ENCODE measurements around the gene ZNF516. TPM values are rescaled to one million over a fixed set of nuclear protein-coding genes. Genes with fewer than 3 reads are reported as not detected.

ZNF516 gene
- polyA plus RNA-seq, 3 donors = 35.0 to 37.2 (median 37.2) TPM

- no peak for DNase-seq (ENCODE audit: low read depth in 3 of 3, low spot score in 2 of 3)
These were observed 109.0 kb downstream of the ZNF516 start for GRCh38 chr18:76386071-76386470.

DNA sequence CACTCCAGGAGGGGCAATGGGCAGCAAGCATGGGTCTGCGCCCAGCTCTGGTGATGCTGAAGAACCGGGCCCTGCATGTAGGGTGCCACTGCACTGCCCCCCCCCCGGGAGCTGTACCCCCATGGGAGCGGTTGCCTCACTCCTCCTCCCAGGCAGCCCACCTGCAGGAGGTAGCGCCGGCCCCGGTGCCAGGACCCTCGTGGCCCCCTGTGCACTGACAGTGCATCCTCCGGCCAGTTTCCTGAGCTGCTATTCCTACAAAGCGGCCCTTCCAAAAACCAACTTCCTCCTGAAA is 109.4 kb downstream of the ZNF516 start:
- no peak for DNase-seq (ENCODE audit: low read depth in 3 of 3, low spot score in 2 of 3)

- DNase-seq (ENCODE audit: low read depth in 3 of 3, low spot score in 2 of 3) = no peak
These were observed 110.0 kb downstream of the ZNF516 start for GRCh38 chr18:76384861-76385680.

DNA sequence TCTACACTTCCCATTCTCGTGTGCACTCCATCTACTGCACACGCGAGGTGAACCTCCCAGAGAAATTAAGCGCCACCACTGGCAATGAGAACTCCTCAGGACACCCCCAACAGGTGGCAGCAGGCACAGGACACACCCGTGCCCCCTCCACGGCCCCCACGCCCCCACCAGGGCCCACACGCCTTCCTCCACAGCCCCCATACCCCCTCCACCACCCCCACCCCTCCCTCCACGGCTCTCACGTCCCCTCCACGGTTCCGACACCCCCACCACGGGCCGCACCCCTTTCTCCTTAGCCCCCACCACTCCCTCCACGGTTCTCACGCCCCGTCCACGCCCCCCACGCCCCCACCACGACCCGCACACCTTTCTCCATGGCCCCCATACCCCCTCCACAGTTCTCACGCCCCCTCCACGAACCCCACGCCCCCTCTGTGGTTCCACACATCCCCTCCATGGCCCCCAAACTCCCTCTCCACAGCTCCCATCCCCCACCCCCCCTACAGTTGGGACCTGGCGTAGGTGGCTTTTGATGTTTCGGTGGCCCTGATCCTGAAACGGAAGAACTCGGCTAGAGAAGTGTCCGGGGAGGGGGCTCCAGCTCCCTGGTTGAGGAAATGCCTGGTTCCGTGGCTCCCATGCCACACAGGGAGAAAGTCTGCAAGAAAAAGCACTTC is 110.8 kb downstream of the ZNF516 start:
- DNase-seq (ENCODE audit: low read depth in 3 of 3, low spot score in 2 of 3) = no peak

DNA sequence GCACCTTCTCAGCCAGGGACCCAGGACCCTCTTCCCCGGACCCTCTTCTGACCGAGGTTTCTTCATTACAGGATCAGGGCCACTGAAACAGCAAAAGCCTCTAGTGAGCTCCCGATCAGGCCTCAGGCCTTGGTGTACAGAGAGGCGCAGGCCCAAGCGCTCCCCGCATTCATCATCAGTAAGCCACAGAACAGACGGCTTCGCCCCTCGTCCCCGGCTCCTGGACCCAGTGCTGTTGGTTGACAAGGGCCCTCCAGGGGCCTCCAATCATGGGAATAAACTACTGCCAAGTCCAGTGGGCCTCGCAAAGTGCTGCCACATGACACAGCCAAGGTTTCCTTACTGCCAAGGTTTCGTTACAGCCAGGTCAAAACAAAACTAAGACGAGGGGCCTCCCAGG is 111.4 kb downstream of the ZNF516 start:
- no peak for DNase-seq (ENCODE audit: low read depth in 3 of 3, low spot score in 2 of 3)

DNA sequence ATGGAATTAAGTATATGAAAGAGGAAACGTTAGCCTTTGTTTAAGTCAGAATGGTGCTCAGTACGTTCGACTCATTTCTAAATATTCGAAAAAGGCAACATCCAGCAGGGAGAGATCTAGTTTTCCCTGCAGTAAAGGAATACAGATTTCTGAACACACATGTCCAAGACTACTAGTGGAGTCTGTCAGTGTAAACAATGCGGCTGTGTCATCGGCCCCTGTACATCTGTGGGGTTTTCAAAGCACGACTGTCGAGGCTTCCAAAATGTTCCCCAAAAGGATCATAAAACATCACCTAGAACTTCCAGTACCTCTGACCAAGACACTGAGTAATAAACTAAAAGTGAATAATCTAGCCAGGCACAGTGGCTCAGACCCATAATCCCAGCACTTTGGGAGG is 112.8 kb downstream of the ZNF516 start:
- no peak for DNase-seq (ENCODE audit: low read depth in 3 of 3, low spot score in 2 of 3)

DNA sequence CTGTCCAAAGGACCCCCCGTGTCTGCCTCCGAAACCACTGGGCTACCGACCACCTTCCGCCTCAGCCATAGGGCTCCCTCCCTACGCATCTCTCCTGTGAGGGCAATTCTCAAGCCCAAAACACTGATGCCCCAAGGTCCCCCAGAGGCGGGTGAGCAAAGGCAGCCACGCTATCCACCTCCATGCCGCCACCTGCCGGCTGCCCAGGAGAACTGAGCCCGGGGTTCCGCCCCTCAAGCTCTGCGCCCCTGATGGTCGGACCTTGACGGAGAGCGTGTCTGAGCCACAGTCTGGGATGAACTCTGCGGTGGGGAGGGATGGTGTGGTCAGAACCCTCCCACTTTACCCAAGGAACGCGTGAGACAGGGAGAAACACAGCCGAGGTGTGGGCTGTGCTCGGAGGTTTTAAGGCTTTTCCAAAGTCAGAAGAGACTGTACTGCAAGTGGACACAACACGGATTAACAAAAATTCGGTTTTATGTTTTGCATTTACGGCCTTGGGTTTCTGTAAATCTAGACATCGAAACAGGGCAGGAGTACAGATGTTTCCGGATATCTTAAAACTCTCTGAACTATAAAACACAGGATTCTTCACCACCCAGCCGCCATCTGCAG is 114.1 kb downstream of the ZNF516 start:
- no peak for DNase-seq (ENCODE audit: low read depth in 3 of 3, low spot score in 2 of 3)

DNA sequence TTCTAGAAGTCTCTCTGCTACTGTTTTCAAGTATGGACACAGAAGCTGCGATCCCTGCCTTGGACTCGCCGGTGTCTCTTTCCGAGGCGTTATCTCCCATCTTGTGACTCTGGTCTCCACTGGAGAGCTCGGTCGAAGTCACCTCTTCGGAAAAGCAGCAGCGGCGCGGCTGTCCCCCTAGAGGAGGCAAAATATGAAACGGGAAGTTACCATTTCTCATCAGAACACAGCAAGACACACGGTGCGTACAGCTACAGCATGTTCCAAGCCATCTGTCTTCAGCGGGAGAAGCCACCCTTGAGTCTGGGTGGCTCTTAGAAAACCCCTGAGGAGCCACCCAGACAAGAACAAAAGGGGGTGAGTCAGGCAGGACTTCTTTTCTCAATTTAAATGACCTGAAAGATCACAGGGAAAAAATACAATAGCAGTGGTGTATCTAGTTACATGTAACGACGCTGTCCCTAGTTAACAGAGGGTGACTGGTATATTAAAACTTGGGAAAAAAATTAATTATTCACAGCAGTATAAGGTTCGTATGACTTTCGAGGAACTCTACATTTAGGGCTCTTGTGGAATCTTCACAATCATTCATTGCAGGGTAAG is 114.8 kb downstream of the ZNF516 start:
- no peak for DNase-seq (ENCODE audit: low read depth in 3 of 3, low spot score in 2 of 3)

- no peak for DNase-seq (ENCODE audit: low read depth in 3 of 3, low spot score in 2 of 3)
These were observed 115.6 kb downstream of the ZNF516 start for GRCh38 chr18:76379226-76380126.

DNA sequence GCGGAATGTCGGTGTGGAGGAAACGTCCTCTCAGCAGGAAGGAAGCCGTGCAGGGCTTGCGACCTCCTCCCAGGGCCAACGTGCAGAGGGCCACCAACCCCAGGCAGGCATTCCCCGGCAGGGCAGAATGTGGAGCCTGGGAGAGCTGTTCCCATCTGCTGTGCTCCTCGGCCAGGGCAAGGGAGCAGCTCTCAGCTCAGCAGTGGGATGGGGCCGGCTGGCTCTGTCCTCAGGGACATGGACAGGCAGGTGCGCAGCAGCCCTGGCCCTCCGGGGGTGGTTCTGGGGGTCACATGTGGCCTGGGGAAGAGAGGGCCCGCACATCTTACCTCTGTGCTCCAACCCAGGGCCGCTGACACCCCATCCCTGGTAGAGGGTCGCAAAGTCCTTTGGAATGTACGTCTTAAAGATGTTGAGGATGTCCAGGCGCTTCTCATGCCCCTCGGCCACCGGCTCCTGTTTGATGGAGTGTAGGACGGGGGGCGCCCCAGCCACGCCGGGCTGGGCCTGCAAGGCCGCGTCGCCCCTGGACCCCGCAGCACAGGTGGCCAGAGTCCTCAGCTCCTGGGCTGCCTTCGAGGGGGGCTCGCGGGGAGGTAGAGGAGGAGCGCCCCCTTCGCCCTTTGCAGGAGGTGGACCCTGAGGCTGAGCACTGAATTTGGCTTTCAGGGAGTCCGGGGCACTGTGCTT is 116.4 kb downstream of the ZNF516 start:
- DNase-seq (ENCODE audit: low read depth in 3 of 3, low spot score in 2 of 3) = no peak

DNA sequence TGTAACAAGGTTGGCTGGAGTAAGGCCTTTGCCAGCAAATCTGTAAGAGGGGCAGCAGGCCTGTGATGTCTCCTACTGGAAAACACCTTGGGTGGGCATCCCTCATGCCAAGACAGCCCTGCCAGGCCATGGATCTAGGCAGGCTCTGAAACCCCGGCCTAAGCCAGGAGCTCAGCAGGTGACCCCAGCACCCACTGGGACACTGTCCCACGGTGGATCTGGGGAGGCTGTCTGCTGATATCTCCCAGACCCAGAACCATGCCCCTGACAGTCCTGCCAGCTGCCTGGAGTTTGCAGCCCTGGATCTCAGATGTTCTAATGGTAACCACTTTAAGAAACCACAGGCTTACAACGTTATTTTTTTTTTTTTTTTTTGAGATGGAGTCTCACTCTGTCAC is 117.7 kb downstream of the ZNF516 start:
- no peak for DNase-seq (ENCODE audit: low read depth in 3 of 3, low spot score in 2 of 3)

- DNase-seq (ENCODE audit: low read depth in 3 of 3, low spot score in 2 of 3) = no peak
These were observed 118.2 kb downstream of the ZNF516 start for GRCh38 chr18:76376668-76377358.

DNA sequence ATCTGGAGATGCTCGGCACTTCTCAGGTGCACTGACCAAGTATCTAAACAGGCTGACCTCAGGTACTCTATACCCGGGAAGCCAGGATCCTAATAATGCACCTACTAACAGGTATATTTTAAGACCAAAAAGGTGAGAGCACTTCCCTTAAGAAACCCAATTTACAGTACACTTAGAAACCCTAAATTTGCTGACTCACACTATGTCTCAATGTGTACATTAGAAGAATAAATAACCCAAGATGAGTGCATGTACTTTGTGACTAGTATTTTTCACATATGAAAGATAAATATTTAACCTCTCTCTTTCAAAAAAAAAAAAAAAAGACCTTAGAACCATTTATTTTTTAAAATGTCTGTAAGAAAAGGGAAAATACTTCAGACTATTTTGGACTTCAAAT is 118.8 kb downstream of the ZNF516 start:
- no peak for DNase-seq (ENCODE audit: low read depth in 3 of 3, low spot score in 2 of 3)

GRCh38 chr18:76374330-76375281 is 120.4 kb downstream of the ZNF516 start:
- no peak for DNase-seq (ENCODE audit: low read depth in 3 of 3, low spot score in 2 of 3)

- no peak for DNase-seq (ENCODE audit: low read depth in 3 of 3, low spot score in 2 of 3)
These were observed 121.7 kb downstream of the ZNF516 start for GRCh38 chr18:76373297-76373696.

GRCh38 chr18:76371301-76372203 is 123.5 kb downstream of the ZNF516 start:
- no peak for DNase-seq (ENCODE audit: low read depth in 3 of 3, low spot score in 2 of 3)

GRCh38 chr18:76370686-76371085 is 124.4 kb downstream of the ZNF516 start:
- no peak for DNase-seq (ENCODE audit: low read depth in 3 of 3, low spot score in 2 of 3)
